Heart right ventricle (tissue), 16 donors: Measurements from ENCODE around the gene ARID3C. TPM values are rescaled to one million over a fixed set of nuclear protein-coding genes. Genes with fewer than 3 reads are reported as not detected.

Experiments used
- ATAC-seq, 8 donors: fragments of 200-7000 bp; cut with Tn5 transposase; one replicate each; pipeline ENCODE4 v1.9.1; 2020; ENCODE audit warnings: mild to moderate bottlenecking in 8 of 8, moderate library complexity in 8 of 8, moderate number of reproducible peaks in 1 of 8
- DNase-seq, 2 donors: peaks; one replicate each; pipeline ENCODE4 v3.0.0-alpha.2; 2020
- H3K27ac ChIP-seq, 10 donors: fragments of 200-600 bp; sonication (generic) in 2 of 10; one replicate each; pipeline versions ENCODE4 v1.5.0 to v1.8.0; 2020 to 2022; ENCODE audit warnings: mild to moderate bottlenecking in 3 of 10
- H3K27me3 ChIP-seq, 7 donors: fragments of 200-600 bp; one replicate each; pipeline ENCODE4 v1.8.0; 2021 to 2022; ENCODE audit warnings: mild to moderate bottlenecking in 2 of 7
- H3K36me3 ChIP-seq, 9 donors: fragments of 200-600 bp; sonication (generic) in 1 of 9; one replicate each; pipeline versions ENCODE4 v1.5.0 to v1.8.0; 2020 to 2022; ENCODE audit warnings: mild to moderate bottlenecking in 2 of 9
- H3K4me1 ChIP-seq, 9 donors: fragments of 200-600 bp; sonication (generic) in 1 of 9; one replicate each; pipeline versions ENCODE4 v1.5.0 to v1.8.0; 2020 to 2022; ENCODE audit warnings: mild to moderate bottlenecking in 4 of 9
- H3K4me3 ChIP-seq, 10 donors: fragments of 200-600 bp; sonication (generic) in 2 of 10; one replicate each; pipeline versions ENCODE4 v1.5.0 to v1.8.0; 2020 to 2022; ENCODE audit warnings: mild to moderate bottlenecking in 7 of 10, moderate library complexity in 2 of 10
- H3K9me3 ChIP-seq, 11 donors: fragments of 200-600 bp in 10 of 11; sonication (generic) in 2 of 11; one replicate each; pipeline versions ENCODE4 v1.5.0 to v1.8.0; 2013 to 2022; ENCODE audit warnings: mild to moderate bottlenecking in 2 of 11, control low read depth in 1 of 11, moderate library complexity in 1 of 11
- CTCF ChIP-seq, 9 donors: fragments of 200-600 bp; sonication (generic) in 2 of 9; IDR thresholded peaks; one replicate each; pipeline versions ENCODE4 v1.5.0 to v1.8.0; 2021 to 2022; ENCODE audit warnings: antibody characterized with exemption in 9 of 9, mild to moderate bottlenecking in 5 of 9, moderate library complexity in 1 of 9
- WGBS, 2 donors: extraction: QIAGEN DNeasy Blood & Tissue Kit; methylation state at CpG; one replicate each; pipeline ENCODE4 v1.1.7; 2013; ENCODE audit warnings: inconsistent platforms in 1 of 2; 5-methylcytosine and 5-hydroxymethylcytosine counted together
- intact Hi-C, 10 donors: fragments of 100-400 bp; cut with DNase I; formaldehyde crosslinking; loops; one replicate each; pipeline versions ENCODE4 v1.11.1 to v1.14.2; 2022
- polyA plus RNA-seq, 2 donors: library from polyadenylated mRNA; stranded (reverse); fragments of 200-250 nt; gene quantifications; one replicate each; pipeline ENCODE4 v1.2.3, GENCODE V29; 2013
- total RNA-seq, 10 donors: library from RNA; stranded (reverse); fragmentation: NEBNext Ultra II Directional in 3 of 10; extraction: Animal tissue kit (Norgen Biotek cat#: 25700) in 3 of 10; gene quantifications; one replicate each; pipeline versions ENCODE4 v1.2.1 to v1.2.4, GENCODE V29; 2021 to 2023
- donor health status: Arrhythmogenic right ventricular cardiomyopathy.
- donor health status: ischemic (EF 13 %, LVEDD 7.1; RV severe dilation, severe dysfunction).
- donor health status: healthy with polysubstance abuse.
- donor health status: DM: no; HTN: yes; CAD: no.
- donor health status: DM: no; HTN: no; CAD: no.
- donor health status: ischemic (EF 25% LVEDD 6.9; RV normal size, moderate dysfunction).
- donor health status: ischemic (EF 25% LVEDD 5.7; RV mildly dilated, moderate dysfunction).
- donor health status: healthy.
- donor health status: DM: yes; HTN: yes; CAD: no.
- donor health status: Ischemic cardiomyopathy.
- donor health status: ischemic (EF 35%, LVEDD 5.7; RV mildly dilated, moderate dysfunction).
- donor health status: nonischemic (EF 11% LVEDD 7.7; RV severe dilation, severe dysfunction).
- donor health status: DM: yes; HTN: yes; CAD: no.
- donor health status: PGD.
- donor health status: ischemic (EF 29% LVEDD 5.4; RV normal size, mild dysfunction).
- donor health status: nonischemic (EF 23%, LVEDD 6.1; RV moderate dilation, normal function).

The ARID3C gene
- total and polyA plus RNA-seq, 12 donors = not detected

- intact Hi-C loops = no loop called here
- DNase-seq = no peak
- Histone ChIP-seq H3K36me3 (peaks cover 0 to 16% (median 0%) of the 10 kb centered on the region in 9 donors), H3K9me3 (peaks cover 0 to 9% (median 0%) of the 10 kb centered on the region in 11 donors), H3K4me3 (no peak overlapping the region), H3K27ac (no peak overlapping the region), H3K27me3 (no peaks in the 10 kb centered on the region), H3K4me1 (peaks cover 0 to 12% (median 4%) of the 10 kb centered on the region in 9 donors)
- ATAC-seq = no peak
- 40 to 64% methylated on average over 1 of the region's 1 CpG for WGBS, 2 donors
- TF ChIP-seq CTCF (IDR thresholded peaks at IDR 0.05) = no peak
These were observed 42.4 kb upstream of the ARID3C start for GRCh38 chr9:34671307-34671706.

DNA sequence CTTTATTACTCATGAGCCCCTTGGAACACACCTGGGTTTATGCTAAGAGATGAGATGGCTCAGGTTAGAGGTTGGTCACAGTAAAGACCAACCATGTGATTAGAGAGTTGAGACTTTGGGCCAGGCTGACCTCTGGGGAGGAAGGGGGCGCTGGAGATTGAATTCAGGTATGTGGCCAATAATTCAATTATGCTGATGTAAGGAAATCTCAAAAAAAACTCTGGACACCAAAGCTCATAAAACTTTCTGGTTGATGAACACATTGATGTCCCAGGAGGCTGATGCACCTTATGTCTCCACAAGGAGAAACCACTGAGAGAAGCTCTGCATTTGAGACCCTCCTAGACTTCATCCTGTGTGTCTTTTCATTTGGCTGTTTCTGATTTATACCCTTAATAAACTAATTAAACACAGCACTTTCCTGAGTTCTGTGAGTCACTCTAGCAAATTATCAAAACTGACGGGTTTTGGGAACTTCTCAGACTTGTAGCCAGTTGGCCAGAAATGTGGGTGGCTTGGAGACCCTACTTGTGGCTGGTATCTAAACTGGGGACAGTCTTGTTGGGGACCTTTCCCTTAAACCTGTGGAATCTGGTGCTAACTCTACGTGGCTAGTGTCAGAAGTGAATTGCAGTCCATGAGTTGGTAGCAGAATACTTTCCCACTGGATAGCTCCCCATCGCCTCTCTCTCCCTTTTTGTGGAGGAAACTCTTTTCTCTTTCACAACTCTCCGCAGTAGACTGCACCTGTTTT, 41.1 kb upstream of the ARID3C start:
- peaks cover 0 to 9% (median 0%) of the 10 kb centered on the region in 11 donors for H3K9me3 ChIP-seq
- no peaks in the 10 kb centered on the region for H3K27me3 ChIP-seq
- H3K4me1 ChIP-seq = peaks cover 0 to 19% (median 5%) of the 10 kb centered on the region in 9 donors
- no peak for TF ChIP-seq CTCF (IDR thresholded peaks at IDR 0.05)
- H3K27ac ChIP-seq = no peak overlapping the region
- H3K36me3 ChIP-seq = peaks cover 0 to 16% (median 0%) of the 10 kb centered on the region in 9 donors
- intact Hi-C loops = no loop called here
- 95% methylated on average over 5 of the region's 5 CpGs for WGBS, 2 donors
- DNase-seq = no peak
- H3K4me3 ChIP-seq = no peak overlapping the region
- no peak for ATAC-seq

GRCh38 chr9:34665381-34666250, 36.8 kb upstream of the ARID3C start:
- Histone ChIP-seq H3K27me3 (no peaks in the 10 kb centered on the region), H3K27ac (peak overlapping the region; percentile 77 to 100 (median 97)), H3K36me3 (peaks cover 0 to 44% (median 7%) of the 10 kb centered on the region in 9 donors), H3K4me3 (peak overlapping the region; percentile 45 to 95 (median 72)), H3K9me3 (peaks cover 0 to 9% (median 0%) of the 10 kb centered on the region in 11 donors), H3K4me1 (peaks cover 0 to 29% (median 14%) of the 10 kb centered on the region in 9 donors)
- ATAC-seq = peak; percentile 90 to 95 (median 92)
- intact Hi-C loops = loop anchor here in 2 of 10 donors (2.0 kb wide), 2 partner anchors 17 to 37 kb away; no protein-coding TSS in a partner anchor
- 1 to 2% methylated on average over 54 to 55 of the region's 55 CpGs for WGBS, 2 donors
- TF ChIP-seq CTCF (IDR thresholded peaks at IDR 0.05) = no peak
- peak; percentile 95 to 96 for DNase-seq

DNA sequence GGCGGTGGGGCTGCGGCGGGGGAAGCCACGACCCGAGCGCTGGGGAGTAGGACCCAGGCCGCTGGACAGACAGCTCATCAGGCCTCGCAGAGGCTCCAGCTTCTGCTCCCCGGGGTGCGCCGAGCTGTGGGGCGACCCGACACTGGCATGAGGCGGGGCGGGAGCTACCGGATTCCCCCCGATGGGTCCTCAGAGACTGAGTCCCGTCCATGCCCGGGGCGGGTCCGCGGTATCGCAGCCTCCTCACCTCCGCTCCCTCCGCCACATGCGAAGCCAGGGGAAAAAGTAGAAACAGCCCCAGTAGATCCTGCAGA, 36.2 kb upstream of the ARID3C start:
- ATAC-seq (peak in 4 of 8 donors; percentile 1 to 9 (median 3)), DNase-seq (no peak)
- Histone ChIP-seq H3K4me1 (peaks cover 0 to 29% (median 14%) of the 10 kb centered on the region in 9 donors), H3K9me3 (peaks cover 0 to 8% (median 0%) of the 10 kb centered on the region in 11 donors), H3K4me3 (peak overlapping the region; percentile 45 to 95 (median 72)), H3K27me3 (no peaks in the 10 kb centered on the region), H3K27ac (peak overlapping the region; percentile 38 to 100 (median 97)), H3K36me3 (peaks cover 0 to 50% (median 12%) of the 10 kb centered on the region in 9 donors)
- TF ChIP-seq CTCF (IDR thresholded peaks at IDR 0.05) = peak in 2 of 9 donors; percentile 13 to 27
- WGBS, 2 donors = 2 to 3% methylated on average over 21 to 26 of the region's 26 CpGs
- intact Hi-C loops = loop anchor here in 1 of 10 donors (2.0 kb wide), 1 partner anchor 16 kb away; no protein-coding TSS in a partner anchor
